ENCODE measurements around the gene CETP.
"Not testable (repeated sequence)": the region's sequence is repeated elsewhere in the genome, so short reads cannot be mapped to it uniquely, and the experiment has no call there.

The CETP gene

GRCh38 chr16:56931271-56931891 lies 30.4 kb upstream of the CETP start:
- H3K27ac Mint-ChIP-seq, result peak overlapping the region; percentile 95

GRCh38 chr16:56931892-56932720 lies 29.6 kb upstream of the CETP start, which contains the start of gene HERPUD1:
HERPUD1 (plus strand) TSS chr16:56932142; CDS start chr16:56932245, 103 bp downstream.
- H3K27me3 Mint-ChIP-seq, result no peaks in the 10 kb centered on the region
- H3K36me3 Mint-ChIP-seq, result peaks cover 12% of the 10 kb centered on the region
- H3K4me3 Mint-ChIP-seq, result peak within 1 kb of the TSS; percentile 97
- H3K4me1 Mint-ChIP-seq (ENCODE audit: low read depth), result peaks cover 33% of the 10 kb centered on the region
- no peaks in the 10 kb centered on the region for H3K9me3 Mint-ChIP-seq (ENCODE audit: low read depth)
- H3K27ac Mint-ChIP-seq, result peak within 1 kb of the TSS; percentile 95

More at GRCh38 chr16:56931271-56931891, 30.4 kb upstream of the CETP start:
- H3K4me1 Mint-ChIP-seq (ENCODE audit: low read depth), result peaks cover 26% of the 10 kb centered on the region
- H3K27me3 Mint-ChIP-seq, result no peaks in the 10 kb centered on the region
- H3K4me3 Mint-ChIP-seq, result peak overlapping the region; percentile 61
- H3K36me3 Mint-ChIP-seq, result peaks cover 8% of the 10 kb centered on the region
- H3K9me3 Mint-ChIP-seq (ENCODE audit: low read depth), result no peaks in the 10 kb centered on the region

- Mint-ChIP-seq H3K4me1 (ENCODE audit: low read depth) (peaks cover 41% of the 10 kb centered on the region), H3K27ac (peak overlapping the region; percentile 95), H3K27me3 (no peaks in the 10 kb centered on the region), H3K36me3 (peaks cover 16% of the 10 kb centered on the region), H3K4me3 (peak overlapping the region; percentile 97), H3K9me3 (ENCODE audit: low read depth) (no peaks in the 10 kb centered on the region)
Observed at GRCh38 chr16:56932721-56933619, 28.8 kb upstream of the CETP start.

DNA sequence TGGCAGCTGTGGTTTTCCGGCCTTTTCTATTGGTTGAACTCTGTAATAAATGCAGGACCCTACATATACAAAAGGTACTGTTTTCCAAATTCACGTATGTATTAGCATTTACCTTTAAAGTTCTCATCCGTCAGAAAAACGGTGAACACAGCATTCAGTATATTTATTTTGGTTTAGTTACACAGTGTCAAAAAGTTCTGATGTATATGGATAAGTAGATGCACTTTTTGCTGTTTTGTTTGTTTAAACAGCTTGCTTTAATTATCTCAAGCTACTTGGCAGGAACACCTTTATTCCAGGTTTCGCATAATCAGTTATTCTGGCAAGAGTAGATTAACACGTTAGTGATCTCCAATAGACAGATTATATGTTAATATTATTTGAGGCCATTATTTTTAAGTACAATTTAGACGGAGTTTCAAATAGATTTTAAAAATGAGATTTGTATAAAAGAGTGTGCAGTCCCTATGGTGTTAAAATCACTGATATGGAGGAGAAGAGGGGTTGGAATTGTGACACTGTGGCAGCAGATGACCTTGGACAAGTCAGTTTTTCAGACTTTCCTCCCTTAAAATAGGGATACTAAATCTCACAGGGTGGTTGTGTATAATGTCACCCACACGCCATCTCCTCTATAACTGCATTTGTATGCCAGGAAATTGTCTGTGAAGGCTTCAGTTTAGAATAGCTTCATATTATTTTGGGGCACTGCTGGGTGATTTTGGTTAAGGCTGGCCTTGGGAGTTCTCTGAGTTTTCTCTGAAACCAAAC lies 27.7 kb upstream of the CETP start:
- H3K27me3 Mint-ChIP-seq, result no peaks in the 10 kb centered on the region
- peak overlapping the region; percentile 95 for H3K27ac Mint-ChIP-seq
- H3K4me3 Mint-ChIP-seq, result peak overlapping the region; percentile 97
- peaks cover 24% of the 10 kb centered on the region for H3K36me3 Mint-ChIP-seq
- peaks cover 52% of the 10 kb centered on the region for H3K4me1 Mint-ChIP-seq (ENCODE audit: low read depth)
- no peaks in the 10 kb centered on the region for H3K9me3 Mint-ChIP-seq (ENCODE audit: low read depth)

DNA sequence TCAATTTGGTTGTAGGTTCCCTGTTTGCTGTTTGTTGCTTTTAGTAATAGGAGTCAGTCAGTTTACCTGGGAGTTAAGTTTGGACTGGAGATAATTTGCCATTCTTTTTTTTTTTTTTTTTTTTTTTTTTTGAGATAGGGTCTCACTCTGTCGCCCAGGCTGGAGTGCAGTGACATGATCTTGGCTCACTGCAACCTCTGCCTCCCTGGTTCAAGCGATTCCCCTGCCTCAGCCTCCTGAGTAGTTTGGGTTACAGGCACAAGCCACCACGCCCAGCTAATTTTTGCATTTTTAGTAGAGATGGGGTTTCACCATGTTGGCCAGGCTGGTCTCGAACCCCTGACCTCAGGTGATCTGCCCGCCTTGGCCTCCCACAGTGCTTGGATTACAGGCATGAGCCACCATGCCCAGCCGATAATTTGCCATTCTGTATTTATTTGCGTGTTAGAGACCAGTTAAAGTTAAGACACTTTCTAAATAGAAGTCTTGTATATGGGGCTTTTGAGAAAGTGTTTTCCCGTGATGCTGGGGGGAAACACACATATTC lies 27.1 kb upstream of the CETP start:
- Mint-ChIP-seq H3K4me1 (ENCODE audit: low read depth) (peaks cover 58% of the 10 kb centered on the region), H3K4me3 (peak overlapping the region; percentile 97), H3K27ac (peak overlapping the region; percentile 95), H3K36me3 (peaks cover 28% of the 10 kb centered on the region)
- not testable (repeated sequence) for H3K27me3 Mint-ChIP-seq; H3K9me3 Mint-ChIP-seq (ENCODE audit: low read depth)

- H3K4me3 Mint-ChIP-seq, result peak overlapping the region; percentile 97
- no peaks in the 10 kb centered on the region for H3K27me3 Mint-ChIP-seq
- H3K9me3 Mint-ChIP-seq (ENCODE audit: low read depth), result no peaks in the 10 kb centered on the region
- peaks cover 28% of the 10 kb centered on the region for H3K36me3 Mint-ChIP-seq
- H3K27ac Mint-ChIP-seq, result peak overlapping the region; percentile 95
- peaks cover 64% of the 10 kb centered on the region for H3K4me1 Mint-ChIP-seq (ENCODE audit: low read depth)
Observed at GRCh38 chr16:56935201-56935600, 26.5 kb upstream of the CETP start.

- H3K27me3 Mint-ChIP-seq, result no peaks in the 10 kb centered on the region
- no peaks in the 10 kb centered on the region for H3K9me3 Mint-ChIP-seq (ENCODE audit: low read depth)
- peaks cover 28% of the 10 kb centered on the region for H3K36me3 Mint-ChIP-seq
- peaks cover 65% of the 10 kb centered on the region for H3K4me1 Mint-ChIP-seq (ENCODE audit: low read depth)
- peak overlapping the region; percentile 95 for H3K27ac Mint-ChIP-seq
- peak overlapping the region; percentile 97 for H3K4me3 Mint-ChIP-seq
Observed at GRCh38 chr16:56936491-56936890, 25.3 kb upstream of the CETP start.

DNA sequence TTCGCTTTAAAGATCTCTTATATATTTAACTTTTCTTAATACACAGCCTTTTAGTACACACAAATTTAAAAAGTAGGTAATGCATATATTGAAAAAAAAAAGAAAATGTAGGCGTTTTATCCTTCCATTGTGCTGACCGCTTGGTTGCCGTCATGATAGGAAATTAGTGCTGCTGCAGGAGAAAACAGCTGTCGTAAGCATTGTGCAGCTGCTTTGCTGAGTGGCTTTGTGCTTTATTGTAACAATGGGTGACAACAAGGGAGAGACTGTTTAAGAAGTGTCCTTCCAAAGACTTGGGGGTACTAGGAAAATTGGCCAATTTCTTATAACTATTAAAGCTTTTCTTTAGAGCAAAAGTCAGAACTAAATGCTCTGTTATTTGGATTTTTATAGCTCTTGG lies 24.8 kb upstream of the CETP start:
- Mint-ChIP-seq H3K4me1 (ENCODE audit: low read depth) (peaks cover 68% of the 10 kb centered on the region), H3K36me3 (peaks cover 28% of the 10 kb centered on the region), H3K27ac (peak overlapping the region; percentile 95), H3K27me3 (no peaks in the 10 kb centered on the region), H3K4me3 (peak overlapping the region; percentile 97), H3K9me3 (ENCODE audit: low read depth) (no peaks in the 10 kb centered on the region)

GRCh38 chr16:56938664-56939513 lies 22.9 kb upstream of the CETP start:
- peaks cover 81% of the 10 kb centered on the region for H3K4me1 Mint-ChIP-seq (ENCODE audit: low read depth)

DNA sequence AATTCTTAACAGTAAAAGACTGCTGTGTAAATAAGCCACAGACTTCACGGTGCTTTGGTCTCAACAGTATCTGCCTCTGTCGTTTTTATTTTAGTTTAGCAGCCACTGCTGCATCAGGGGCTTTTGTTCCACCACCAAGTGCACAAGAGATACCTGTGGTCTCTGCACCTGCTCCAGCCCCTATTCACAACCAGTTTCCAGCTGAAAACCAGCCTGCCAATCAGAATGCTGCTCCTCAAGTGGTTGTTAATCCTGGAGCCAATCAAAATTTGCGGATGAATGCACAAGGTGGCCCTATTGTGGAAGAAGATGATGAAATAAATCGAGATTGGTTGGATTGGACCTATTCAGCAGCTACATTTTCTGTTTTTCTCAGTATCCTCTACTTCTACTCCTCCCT lies 21.9 kb upstream of the CETP start:
- Mint-ChIP-seq H3K4me1 (ENCODE audit: low read depth) (peaks cover 82% of the 10 kb centered on the region), H3K4me3 (peak overlapping the region; percentile 91), H3K27me3 (no peaks in the 10 kb centered on the region), H3K27ac (peak overlapping the region; percentile 100), H3K9me3 (ENCODE audit: low read depth) (no peaks in the 10 kb centered on the region), H3K36me3 (peaks cover 24% of the 10 kb centered on the region)

More at GRCh38 chr16:56938664-56939513, 22.9 kb upstream of the CETP start:
- Mint-ChIP-seq H3K4me3 (peak overlapping the region; percentile 91), H3K36me3 (peaks cover 25% of the 10 kb centered on the region), H3K27me3 (no peaks in the 10 kb centered on the region), H3K27ac (peak overlapping the region; percentile 100), H3K9me3 (ENCODE audit: low read depth) (no peaks in the 10 kb centered on the region)

GRCh38 chr16:56941092-56941491 lies 20.7 kb upstream of the CETP start:
- Mint-ChIP-seq H3K36me3 (peaks cover 23% of the 10 kb centered on the region), H3K4me3 (peak overlapping the region; percentile 17), H3K9me3 (ENCODE audit: low read depth) (no peaks in the 10 kb centered on the region), H3K27me3 (no peaks in the 10 kb centered on the region), H3K27ac (peak overlapping the region; percentile 100), H3K4me1 (ENCODE audit: low read depth) (peaks cover 80% of the 10 kb centered on the region)

GRCh38 chr16:56941856-56942331 lies 19.9 kb upstream of the CETP start:
- Mint-ChIP-seq H3K4me3 (no peak overlapping the region), H3K36me3 (peaks cover 24% of the 10 kb centered on the region), H3K4me1 (ENCODE audit: low read depth) (peaks cover 76% of the 10 kb centered on the region), H3K27me3 (no peaks in the 10 kb centered on the region), H3K9me3 (ENCODE audit: low read depth) (no peaks in the 10 kb centered on the region), H3K27ac (peak overlapping the region; percentile 41)

GRCh38 chr16:56943761-56944375 lies 17.9 kb upstream of the CETP start:
- H3K4me3 Mint-ChIP-seq, result peak overlapping the region; percentile 61
- H3K4me1 Mint-ChIP-seq (ENCODE audit: low read depth), result peaks cover 57% of the 10 kb centered on the region
- H3K27me3 Mint-ChIP-seq, result no peaks in the 10 kb centered on the region
- H3K9me3 Mint-ChIP-seq (ENCODE audit: low read depth), result no peaks in the 10 kb centered on the region
- H3K27ac Mint-ChIP-seq, result peak overlapping the region; percentile 93
- H3K36me3 Mint-ChIP-seq, result peaks cover 13% of the 10 kb centered on the region
